GM19193 (cell line): ENCODE results near the gene FLNC.

Source experiments
- POLR2A ChIP-seq: IDR thresholded peaks from 4 replicates; pipeline ENCODE4 v1.6.1; 2011; ENCODE audit not compliant: insufficient read depth, insufficient read length; ENCODE audit errors: extremely low read depth

FLNC gene

DNA sequence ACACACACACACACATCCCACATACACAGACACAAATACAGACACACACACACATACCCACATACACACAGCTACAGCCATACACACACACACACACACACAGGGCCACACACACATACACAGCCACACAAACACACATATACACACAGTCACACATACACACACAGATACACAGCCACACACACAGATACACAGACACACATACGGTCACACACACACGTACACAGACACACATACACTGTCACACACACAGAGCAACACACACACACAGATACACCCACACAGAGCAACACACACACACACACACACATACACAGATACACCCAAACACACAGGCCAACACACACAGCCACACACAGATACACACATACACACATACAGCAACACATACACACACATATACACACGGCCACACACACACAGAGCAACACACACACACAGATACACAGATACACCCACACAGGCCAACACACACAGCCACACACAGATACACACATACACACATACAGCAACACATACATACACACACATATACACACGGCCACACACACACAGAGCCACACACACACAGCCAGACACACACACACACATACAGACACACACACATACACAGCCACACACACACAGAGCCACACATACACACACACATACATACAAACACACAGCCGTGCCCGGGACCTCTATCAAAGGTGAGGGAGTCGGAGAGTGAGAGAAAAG is 58.0 kb downstream of the FLNC start:
- TF ChIP-seq POLR2A: no peak

GRCh38 chr7:128888756-128889095 is 58.5 kb downstream of the FLNC start:
- no peak for TF ChIP-seq POLR2A

- no peak for TF ChIP-seq POLR2A
These were observed 58.9 kb downstream of the FLNC start for GRCh38 chr7:128889121-128889520.

DNA sequence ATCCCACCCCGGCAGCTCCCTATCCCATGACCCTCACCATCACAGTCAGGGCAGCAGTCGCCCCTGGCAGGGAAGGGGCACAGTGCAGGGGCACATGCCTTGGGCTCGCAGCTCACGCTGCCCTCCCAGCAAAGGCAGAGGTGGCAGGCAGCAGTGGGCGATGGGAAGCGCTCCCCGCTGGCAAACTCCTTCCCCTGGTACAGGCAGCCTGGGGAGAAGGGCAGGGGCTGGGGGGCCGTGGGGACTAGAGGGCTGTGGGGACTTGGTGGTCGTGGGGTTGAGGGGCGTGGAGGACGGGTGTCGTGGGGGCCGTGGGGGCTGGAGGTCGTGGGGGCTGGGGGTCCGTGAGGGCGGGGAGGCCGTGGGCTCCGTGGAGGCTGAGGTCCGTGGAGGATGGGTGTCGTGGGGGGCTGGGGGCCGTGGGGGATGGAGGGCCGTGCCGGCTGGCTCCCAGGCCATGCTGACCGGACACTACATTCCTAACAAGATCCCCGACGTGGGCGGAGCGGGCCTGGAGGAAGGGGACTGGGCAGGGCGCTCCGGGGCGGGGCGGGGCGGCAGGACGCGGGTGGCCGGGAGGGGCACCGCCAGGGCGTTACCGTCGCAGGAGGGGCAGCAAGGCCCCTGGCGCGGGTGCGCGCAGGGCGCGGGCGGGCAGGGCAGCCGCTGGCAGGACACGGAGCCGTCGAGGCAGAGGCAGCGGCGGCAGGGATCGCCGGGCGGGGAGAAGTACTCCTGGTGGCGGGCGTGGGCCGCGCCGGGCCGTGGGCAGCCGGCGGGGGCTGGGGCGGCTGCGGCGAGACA is 60.3 kb downstream of the FLNC start:
- no peak for TF ChIP-seq POLR2A

- TF ChIP-seq POLR2A: no peak
These were observed 61.1 kb downstream of the FLNC start for GRCh38 chr7:128891110-128891941.

GRCh38 chr7:128891942-128892269 is 61.7 kb downstream of the FLNC start:
- no peak for TF ChIP-seq POLR2A

- no peak for TF ChIP-seq POLR2A
These were observed 62.5 kb downstream of the FLNC start for GRCh38 chr7:128892521-128893250.

DNA sequence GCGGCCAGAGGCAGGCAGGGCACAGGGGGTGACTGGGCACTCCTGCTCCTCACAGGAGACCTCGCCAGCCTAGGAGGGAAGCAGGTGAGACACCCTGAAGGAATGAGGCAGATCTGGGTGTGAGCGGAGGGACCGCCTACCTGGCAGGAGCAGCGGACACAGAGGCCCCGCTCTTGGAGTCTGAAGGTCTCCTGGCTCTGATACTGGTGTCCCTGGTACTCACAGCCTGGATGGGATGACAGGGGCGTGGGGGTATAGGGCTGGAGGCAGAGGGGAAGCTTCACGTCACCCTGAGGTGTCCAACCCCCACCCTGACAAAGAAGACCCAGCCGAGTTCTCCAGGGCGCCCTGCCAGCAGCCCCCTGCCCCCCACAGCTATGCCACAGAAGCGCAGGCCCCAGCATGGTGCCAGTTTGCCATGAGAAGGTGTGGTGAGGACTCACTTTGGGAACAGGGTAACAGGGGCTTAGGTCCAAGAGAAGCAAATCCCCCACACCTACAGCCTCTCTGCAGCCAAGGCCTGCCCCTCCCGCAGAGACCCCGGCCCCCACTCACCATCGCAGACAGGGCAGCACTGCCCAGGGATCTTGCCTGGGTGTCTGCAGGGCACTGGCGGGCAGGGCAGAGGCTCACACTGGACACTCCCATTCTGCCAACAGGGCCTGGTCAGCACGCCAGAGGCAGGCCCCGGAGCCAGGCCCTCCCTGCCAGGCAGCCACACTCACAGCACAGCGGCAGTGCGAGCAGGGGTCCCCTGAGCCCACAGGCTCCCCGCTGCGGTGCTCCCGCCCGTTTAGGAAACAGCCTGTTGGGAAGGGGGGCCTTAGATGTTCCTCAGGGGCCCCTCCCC is 63.3 kb downstream of the FLNC start:
- no peak for TF ChIP-seq POLR2A

DNA sequence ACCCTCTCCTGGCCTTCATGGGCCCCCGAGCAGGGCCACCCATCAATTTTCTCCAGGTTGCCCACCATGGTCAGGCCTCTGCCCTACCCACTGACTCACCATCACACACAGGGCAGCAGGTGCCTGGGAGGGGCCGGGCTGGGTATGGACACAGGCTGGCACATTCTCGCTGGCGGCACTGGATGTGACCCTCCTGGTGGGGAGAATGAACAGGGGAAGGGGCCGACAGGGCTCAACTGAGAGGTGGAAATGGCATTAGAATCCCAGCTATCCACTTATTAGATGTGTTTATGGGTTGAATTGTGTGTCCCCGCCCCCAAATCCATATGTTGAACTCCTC is 63.9 kb downstream of the FLNC start:
- TF ChIP-seq POLR2A: no peak

DNA sequence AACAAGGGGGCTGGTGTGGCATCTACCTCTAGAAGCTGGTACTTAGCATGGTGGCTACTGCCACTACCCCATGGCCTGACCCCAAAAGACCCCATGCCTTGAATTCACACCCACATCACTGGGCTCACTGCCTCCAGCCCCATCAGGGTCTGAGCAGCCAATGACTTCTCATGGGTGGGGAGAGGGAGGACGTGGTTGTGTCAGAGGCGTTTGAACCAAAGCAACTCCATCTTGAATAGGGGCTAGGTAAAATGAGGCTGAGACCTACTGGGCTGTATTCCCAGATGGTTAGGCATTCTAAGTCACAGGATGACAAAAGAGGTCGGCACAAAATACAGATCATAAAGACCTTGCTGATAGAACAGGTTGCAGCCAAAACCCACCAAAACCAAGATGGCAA is 65.1 kb downstream of the FLNC start:
- no peak for TF ChIP-seq POLR2A

DNA sequence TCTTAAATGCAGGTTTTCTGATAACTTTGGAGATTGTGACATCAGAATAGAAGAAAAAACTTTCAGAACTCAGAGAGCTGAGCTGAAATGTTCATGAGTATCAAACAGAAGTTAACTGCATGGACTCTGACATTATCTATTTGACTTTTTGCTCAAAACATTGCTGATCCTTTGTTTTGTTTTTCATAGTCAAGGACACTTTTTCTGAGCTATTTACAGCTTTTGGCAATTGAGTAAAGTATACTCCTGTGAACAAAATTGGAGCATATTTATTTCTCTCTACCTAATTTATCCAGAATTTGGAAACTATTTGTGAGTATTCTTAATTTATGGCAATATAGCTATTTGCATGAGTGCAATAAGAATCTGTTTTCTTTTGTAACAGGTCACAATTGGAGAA is 69.2 kb downstream of the FLNC start:
- TF ChIP-seq POLR2A: no peak

GRCh38 chr7:128900237-128900636 is 70.0 kb downstream of the FLNC start:
- no peak for TF ChIP-seq POLR2A

DNA sequence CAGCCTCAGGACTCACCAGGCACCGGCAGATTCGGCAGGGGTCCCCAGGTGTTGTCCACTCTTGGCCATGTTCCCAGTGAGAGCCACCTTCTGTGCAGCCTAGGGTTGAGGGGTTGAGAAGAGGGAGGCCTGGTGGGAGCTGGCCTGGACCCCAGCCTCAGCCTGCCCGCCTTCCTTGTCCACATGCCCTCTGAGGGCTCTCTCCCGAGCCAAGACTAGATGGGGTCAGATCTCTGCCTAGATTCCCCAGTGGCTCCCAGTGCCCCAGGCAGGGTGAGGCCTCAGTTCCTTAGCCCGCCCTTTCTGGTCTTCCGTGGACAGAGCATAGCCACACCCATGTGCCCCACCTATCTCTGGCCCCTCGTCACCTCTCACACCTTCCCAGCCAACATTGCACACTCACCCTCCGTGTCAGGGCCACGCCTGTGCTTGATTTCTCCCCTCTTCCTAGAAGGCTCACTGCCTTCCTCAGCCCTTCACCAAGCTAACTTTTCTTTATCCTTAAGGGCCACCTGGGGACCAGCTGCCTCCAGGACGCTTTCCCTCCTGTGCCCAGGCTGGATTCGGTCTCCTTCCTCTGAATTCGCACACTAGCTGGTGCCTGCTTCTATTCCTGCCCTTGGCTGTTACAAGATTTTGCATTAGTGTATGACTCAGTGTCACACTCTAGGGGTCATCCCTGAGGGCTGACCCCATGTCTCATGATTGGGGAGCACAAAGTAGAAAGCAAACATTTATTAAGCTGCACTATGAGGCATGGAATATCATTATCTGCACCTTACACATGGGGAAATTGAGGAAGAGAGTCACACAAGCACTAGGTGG is 72.8 kb downstream of the FLNC start:
- no peak for TF ChIP-seq POLR2A

GRCh38 chr7:128903621-128904361 is 73.6 kb downstream of the FLNC start:
- no peak for TF ChIP-seq POLR2A
